Loucy (cell line): ENCODE measurements around the gene IL34.

Experiments used
- EZH2phosphoT487 ChIP-seq: fragments of 200-600 bp; IDR thresholded peaks from 2 replicates; pipeline ENCODE4 v1.6.1; 2018; ENCODE audit warnings: antibody characterized with exemption, mild to moderate bottlenecking, moderate library complexity, borderline replicate concordance
- TF ChIP-seq, protein P1 (sequence below): fragments of 200-600 bp; sonication (generic); conservative IDR thresholded peaks from 2 replicates; pipeline ENCODE4 v1.5.1; 2014; ENCODE audit warnings: mild to moderate bottlenecking, antibody characterized with exemption, low read length

GRCh38 chr16:70627696-70628095, 18.7 kb upstream of the IL34 start:
- TF ChIP-seq, protein P1, sequence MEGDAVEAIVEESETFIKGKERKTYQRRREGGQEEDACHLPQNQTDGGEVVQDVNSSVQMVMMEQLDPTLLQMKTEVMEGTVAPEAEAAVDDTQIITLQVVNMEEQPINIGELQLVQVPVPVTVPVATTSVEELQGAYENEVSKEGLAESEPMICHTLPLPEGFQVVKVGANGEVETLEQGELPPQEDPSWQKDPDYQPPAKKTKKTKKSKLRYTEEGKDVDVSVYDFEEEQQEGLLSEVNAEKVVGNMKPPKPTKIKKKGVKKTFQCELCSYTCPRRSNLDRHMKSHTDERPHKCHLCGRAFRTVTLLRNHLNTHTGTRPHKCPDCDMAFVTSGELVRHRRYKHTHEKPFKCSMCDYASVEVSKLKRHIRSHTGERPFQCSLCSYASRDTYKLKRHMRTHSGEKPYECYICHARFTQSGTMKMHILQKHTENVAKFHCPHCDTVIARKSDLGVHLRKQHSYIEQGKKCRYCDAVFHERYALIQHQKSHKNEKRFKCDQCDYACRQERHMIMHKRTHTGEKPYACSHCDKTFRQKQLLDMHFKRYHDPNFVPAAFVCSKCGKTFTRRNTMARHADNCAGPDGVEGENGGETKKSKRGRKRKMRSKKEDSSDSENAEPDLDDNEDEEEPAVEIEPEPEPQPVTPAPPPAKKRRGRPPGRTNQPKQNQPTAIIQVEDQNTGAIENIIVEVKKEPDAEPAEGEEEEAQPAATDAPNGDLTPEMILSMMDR = no peak
- TF ChIP-seq EZH2phosphoT487 = no peak
